ENCODE data around the gene AKIP1.
"Not testable (repeated sequence)": the region's sequence is repeated elsewhere in the genome, so short reads cannot be mapped to it uniquely, and the experiment has no call there.

Gene AKIP1

DNA sequence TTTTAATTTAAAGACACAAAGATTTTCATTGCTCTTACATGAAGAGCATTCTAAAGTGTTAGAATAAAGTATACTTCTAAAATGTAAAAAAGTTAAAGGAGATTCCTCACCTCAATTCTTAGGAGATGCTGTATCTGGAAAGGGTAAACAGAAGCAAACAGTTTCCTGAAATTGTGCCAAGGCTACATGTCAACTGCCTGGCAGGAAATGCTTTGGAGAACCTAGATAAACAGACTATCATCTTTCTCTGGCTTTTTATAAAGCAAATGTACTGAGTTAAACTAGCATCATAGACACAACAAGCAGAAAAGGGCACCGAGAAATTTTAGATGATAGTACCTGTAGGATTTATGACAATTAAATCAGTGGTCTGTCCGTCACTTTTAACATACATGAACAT, 24.7 kb upstream of the AKIP1 start:
- Mint-ChIP-seq H3K27me3 (ENCODE audit: low read depth, poor library complexity) (peaks cover 6% of the 10 kb centered on the region), H3K4me1 (no peaks in the 10 kb centered on the region), H3K27ac (no peak overlapping the region), H3K36me3 (ENCODE audit: low read depth) (peaks cover 9% of the 10 kb centered on the region), H3K4me3 (no peak overlapping the region), H3K9me3 (peaks cover 33% of the 10 kb centered on the region)
- no peak for DNase-seq
- TF ChIP-seq, protein P1, sequence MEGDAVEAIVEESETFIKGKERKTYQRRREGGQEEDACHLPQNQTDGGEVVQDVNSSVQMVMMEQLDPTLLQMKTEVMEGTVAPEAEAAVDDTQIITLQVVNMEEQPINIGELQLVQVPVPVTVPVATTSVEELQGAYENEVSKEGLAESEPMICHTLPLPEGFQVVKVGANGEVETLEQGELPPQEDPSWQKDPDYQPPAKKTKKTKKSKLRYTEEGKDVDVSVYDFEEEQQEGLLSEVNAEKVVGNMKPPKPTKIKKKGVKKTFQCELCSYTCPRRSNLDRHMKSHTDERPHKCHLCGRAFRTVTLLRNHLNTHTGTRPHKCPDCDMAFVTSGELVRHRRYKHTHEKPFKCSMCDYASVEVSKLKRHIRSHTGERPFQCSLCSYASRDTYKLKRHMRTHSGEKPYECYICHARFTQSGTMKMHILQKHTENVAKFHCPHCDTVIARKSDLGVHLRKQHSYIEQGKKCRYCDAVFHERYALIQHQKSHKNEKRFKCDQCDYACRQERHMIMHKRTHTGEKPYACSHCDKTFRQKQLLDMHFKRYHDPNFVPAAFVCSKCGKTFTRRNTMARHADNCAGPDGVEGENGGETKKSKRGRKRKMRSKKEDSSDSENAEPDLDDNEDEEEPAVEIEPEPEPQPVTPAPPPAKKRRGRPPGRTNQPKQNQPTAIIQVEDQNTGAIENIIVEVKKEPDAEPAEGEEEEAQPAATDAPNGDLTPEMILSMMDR (IDR thresholded peaks at IDR 0.05) = no peak

DNA sequence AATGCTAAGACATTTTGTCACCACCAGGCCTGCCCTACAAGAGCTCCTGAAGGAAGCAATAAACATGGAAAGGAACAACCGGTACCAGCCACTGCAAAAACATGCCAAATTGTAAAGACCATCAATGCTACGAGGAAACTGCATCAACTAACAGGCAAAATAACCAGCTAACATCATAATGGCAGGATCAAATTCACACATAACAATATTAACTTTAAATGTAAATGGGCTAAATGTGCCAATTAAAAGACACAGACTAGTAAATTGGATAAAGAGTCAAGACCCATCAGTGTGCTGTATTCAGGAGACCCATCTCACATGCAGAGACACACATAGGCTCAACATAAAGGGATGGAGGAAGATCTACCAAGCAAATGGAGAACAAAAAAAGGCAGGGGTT, 19.8 kb upstream of the AKIP1 start:
- not testable (repeated sequence) for H3K27me3 Mint-ChIP-seq (ENCODE audit: low read depth, poor library complexity); H3K4me1 Mint-ChIP-seq; H3K36me3 Mint-ChIP-seq (ENCODE audit: low read depth); DNase-seq; H3K27ac Mint-ChIP-seq; H3K4me3 Mint-ChIP-seq
- H3K9me3 Mint-ChIP-seq = peaks cover 55% of the 10 kb centered on the region

DNA sequence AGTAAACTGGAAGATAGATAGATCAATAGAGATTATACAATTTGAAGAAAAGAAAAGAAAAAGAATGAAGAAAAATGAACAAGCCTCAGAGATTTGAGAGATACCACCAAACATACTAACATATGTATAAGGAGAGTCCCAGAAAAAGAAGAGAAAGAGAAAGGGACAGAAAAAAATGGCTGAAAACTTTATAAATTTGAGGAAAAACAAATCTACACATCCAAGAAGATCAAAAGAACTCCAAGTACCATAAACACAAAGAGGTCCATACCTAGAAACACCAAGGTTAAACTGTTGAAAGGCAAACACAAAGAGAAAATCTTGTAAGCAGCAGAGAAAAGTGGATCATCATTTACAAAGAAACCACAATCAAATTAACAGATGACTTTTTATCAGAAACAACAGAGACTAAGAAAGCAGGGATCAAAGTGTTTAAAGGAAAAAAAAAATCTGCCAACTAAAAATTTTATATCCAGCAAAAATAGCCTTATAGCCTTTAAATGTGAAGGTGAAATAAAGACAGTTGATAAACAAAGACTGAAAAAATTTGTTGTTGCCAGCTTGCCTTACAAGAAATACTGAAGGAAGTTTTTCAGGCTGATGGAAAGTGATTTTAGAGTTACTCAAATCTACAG, 11.8 kb upstream of the AKIP1 start:
- H3K4me3 Mint-ChIP-seq = no peak overlapping the region
- H3K36me3 Mint-ChIP-seq (ENCODE audit: low read depth) = peaks cover 25% of the 10 kb centered on the region
- no peaks in the 10 kb centered on the region for H3K4me1 Mint-ChIP-seq
- H3K27ac Mint-ChIP-seq = no peak overlapping the region
- H3K9me3 Mint-ChIP-seq = peaks cover 53% of the 10 kb centered on the region
- H3K27me3 Mint-ChIP-seq (ENCODE audit: low read depth, poor library complexity) = no peaks in the 10 kb centered on the region
- TF ChIP-seq, protein P1 (IDR thresholded peaks at IDR 0.05) = no peak
- no peak for DNase-seq

DNA sequence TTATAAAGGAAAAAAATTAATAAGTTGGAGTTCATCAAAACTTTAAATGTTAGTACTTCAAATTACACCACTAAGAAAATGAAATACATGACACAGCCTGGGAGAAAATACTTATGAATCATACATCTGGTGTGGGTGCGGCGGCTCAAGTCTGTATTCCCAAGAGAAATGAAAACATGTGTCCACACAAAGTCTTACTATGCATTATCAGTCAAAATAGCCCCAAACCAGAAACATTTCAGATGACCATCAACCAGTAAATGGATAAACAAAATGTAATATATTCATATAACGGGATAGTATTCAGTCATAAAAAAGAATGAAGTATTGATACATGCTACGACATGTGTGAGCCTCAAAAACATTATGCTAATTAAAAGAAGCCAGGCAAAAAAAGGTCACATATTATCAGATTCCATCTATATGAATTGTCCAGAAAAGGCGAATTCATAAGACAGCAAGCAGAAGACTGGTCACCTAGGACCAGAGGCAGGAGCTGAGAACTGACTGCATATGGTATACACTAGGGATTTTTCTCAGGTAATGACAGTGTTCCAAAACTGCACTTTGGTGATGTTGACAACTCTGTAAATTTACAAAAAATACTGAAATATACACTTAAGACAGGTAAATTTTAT, 5.3 kb upstream of the AKIP1 start:
- no peak for DNase-seq
- Mint-ChIP-seq H3K36me3 (ENCODE audit: low read depth) (peaks cover 10% of the 10 kb centered on the region), H3K27ac (no peak overlapping the region), H3K4me1 (peaks cover 17% of the 10 kb centered on the region), H3K4me3 (no peak overlapping the region), H3K27me3 (ENCODE audit: low read depth, poor library complexity) (peaks cover 23% of the 10 kb centered on the region), H3K9me3 (peaks cover 18% of the 10 kb centered on the region)
- TF ChIP-seq, protein P1 (IDR thresholded peaks at IDR 0.05) = no peak

- no peak overlapping the region for H3K4me3 Mint-ChIP-seq
- H3K27me3 Mint-ChIP-seq (ENCODE audit: low read depth, poor library complexity) = peaks cover 23% of the 10 kb centered on the region
- no peak overlapping the region for H3K27ac Mint-ChIP-seq
- H3K9me3 Mint-ChIP-seq = peaks cover 5% of the 10 kb centered on the region
- no peak for DNase-seq
- peaks cover 5% of the 10 kb centered on the region for H3K36me3 Mint-ChIP-seq (ENCODE audit: low read depth)
- TF ChIP-seq, protein P1 (IDR thresholded peaks at IDR 0.05) = no peak
- H3K4me1 Mint-ChIP-seq = peaks cover 18% of the 10 kb centered on the region
Observed at GRCh38 chr11:8907116-8907515, 3.9 kb upstream of the AKIP1 start.

- H3K36me3 Mint-ChIP-seq (ENCODE audit: low read depth) = no peaks in the 10 kb centered on the region
- H3K4me3 Mint-ChIP-seq = no peak overlapping the region
- DNase-seq = no peak
- H3K27me3 Mint-ChIP-seq (ENCODE audit: low read depth, poor library complexity) = peaks cover 23% of the 10 kb centered on the region
- no peaks in the 10 kb centered on the region for H3K9me3 Mint-ChIP-seq
- TF ChIP-seq, protein P1 (IDR thresholded peaks at IDR 0.05) = no peak
- H3K4me1 Mint-ChIP-seq = peaks cover 23% of the 10 kb centered on the region
- H3K27ac Mint-ChIP-seq = no peak overlapping the region
Observed at GRCh38 chr11:8908099-8908498, 2.9 kb upstream of the AKIP1 start.

All from nephron progenitor cell (in vitro differentiated cells).